Vagina (tissue), 2 donors: ENCODE results near the gene UMOD.

Experiments used
- POLR2A ChIP-seq, 2 donors: fragments of 450-650 bp; IDR thresholded peaks; one replicate each; pipeline ENCODE4 v1.6.1; 2017; ENCODE audit warnings: antibody characterized with exemption in 2 of 2, mild to moderate bottlenecking in 2 of 2, moderate library complexity in 2 of 2
- POLR2AphosphoS5 ChIP-seq, 2 donors: sonication (generic); formaldehyde crosslinking; IDR thresholded peaks; one replicate each; pipeline ENCODE4 v1.9.0; 2017; ENCODE audit warnings: antibody characterized with exemption in 2 of 2, mild to moderate bottlenecking in 2 of 2, low read depth in 1 of 2; ENCODE audit not compliant: insufficient read depth in 1 of 2
- TF ChIP-seq, protein P1 (sequence below), 3 experiments: fragments of 450-650 bp in 2 of 3; fragments of 200-600 bp in 1 of 3; sonication (generic) in 1 of 3; IDR thresholded peaks; one replicate each; pipeline ENCODE4 v1.5.1; 2017 to 2019; ENCODE audit warnings: antibody characterized with exemption in 3 of 3, mild to moderate bottlenecking in 2 of 3, moderate library complexity in 2 of 3

DNA sequence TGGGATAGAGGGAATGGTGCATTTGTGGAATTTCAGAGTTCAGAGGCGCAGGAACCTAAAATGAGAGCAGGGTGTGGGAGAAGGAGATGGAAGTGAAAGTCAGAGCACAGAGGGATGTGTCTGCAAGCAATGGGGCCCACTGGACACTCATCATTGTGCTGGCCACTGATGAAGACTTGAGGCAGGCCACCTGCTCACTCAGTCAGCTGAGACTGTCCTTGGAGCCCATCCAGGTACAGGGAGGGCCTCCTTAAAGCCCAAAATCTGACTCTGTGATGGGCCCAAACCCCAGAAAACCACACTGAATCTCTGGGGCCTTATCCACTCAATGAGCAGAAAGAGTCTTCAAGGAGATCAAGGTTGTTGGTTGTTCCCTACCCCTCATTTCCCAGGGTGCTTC is 30.8 kb downstream of the UMOD start:
- TF ChIP-seq POLR2A (IDR thresholded peaks at IDR 0.05): no peak
- TF ChIP-seq, protein P1, sequence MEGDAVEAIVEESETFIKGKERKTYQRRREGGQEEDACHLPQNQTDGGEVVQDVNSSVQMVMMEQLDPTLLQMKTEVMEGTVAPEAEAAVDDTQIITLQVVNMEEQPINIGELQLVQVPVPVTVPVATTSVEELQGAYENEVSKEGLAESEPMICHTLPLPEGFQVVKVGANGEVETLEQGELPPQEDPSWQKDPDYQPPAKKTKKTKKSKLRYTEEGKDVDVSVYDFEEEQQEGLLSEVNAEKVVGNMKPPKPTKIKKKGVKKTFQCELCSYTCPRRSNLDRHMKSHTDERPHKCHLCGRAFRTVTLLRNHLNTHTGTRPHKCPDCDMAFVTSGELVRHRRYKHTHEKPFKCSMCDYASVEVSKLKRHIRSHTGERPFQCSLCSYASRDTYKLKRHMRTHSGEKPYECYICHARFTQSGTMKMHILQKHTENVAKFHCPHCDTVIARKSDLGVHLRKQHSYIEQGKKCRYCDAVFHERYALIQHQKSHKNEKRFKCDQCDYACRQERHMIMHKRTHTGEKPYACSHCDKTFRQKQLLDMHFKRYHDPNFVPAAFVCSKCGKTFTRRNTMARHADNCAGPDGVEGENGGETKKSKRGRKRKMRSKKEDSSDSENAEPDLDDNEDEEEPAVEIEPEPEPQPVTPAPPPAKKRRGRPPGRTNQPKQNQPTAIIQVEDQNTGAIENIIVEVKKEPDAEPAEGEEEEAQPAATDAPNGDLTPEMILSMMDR (IDR thresholded peaks at IDR 0.05): no peak
- TF ChIP-seq POLR2AphosphoS5 (IDR thresholded peaks at IDR 0.05; ENCODE audit: insufficient read depth in 1 of 2, low read depth in 1 of 2): no peak
